ENCODE measurements around the gene PTPRD.

Gene PTPRD

GRCh38 chr9:8683496-8683895 is 1929.3 kb downstream of the PTPRD start:
- no peak for DNase-seq (ENCODE audit: low read depth)
- TF ChIP-seq CTCF (IDR thresholded peaks at IDR 0.05; ENCODE audit: insufficient read depth, low read depth, low read length, missing control alignments): no peak
- H3K4me3 ChIP-seq (ENCODE audit: low read depth, low read length): no peak overlapping the region

DNA sequence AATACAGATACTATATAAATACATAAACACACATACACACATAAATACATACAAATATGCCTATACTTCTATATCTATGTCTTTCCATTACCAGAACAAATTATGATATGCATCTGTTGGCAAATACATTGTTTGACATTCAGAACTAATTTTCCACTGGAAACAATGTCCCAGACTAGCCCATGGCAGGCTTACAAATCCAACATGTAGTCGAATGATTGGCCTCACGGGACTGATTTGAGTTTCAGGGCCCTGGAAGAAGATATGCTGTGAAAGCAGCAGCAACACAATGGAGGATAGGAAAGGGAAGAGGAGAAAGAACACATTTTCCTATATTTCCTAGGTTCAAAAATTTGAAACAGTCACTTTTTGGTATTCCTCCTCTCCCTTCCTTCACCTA is 1932.1 kb downstream of the PTPRD start:
- no peak for TF ChIP-seq CTCF (IDR thresholded peaks at IDR 0.05; ENCODE audit: insufficient read depth, low read depth, low read length, missing control alignments)
- no peak for DNase-seq (ENCODE audit: low read depth)
- H3K4me3 ChIP-seq (ENCODE audit: low read depth, low read length): no peak overlapping the region

- no peak for DNase-seq (ENCODE audit: low read depth)
- H3K4me3 ChIP-seq (ENCODE audit: low read depth, low read length): no peak overlapping the region
- no peak for TF ChIP-seq CTCF (IDR thresholded peaks at IDR 0.05; ENCODE audit: insufficient read depth, low read depth, low read length, missing control alignments)
Measured at GRCh38 chr9:8680157-8680556, 1932.6 kb downstream of the PTPRD start.

- TF ChIP-seq CTCF (IDR thresholded peaks at IDR 0.05; ENCODE audit: insufficient read depth, low read depth, low read length, missing control alignments): no peak
- DNase-seq (ENCODE audit: low read depth): no peak
- H3K4me3 ChIP-seq (ENCODE audit: low read depth, low read length): no peak overlapping the region
Measured at GRCh38 chr9:8679371-8679822, 1933.4 kb downstream of the PTPRD start.

- DNase-seq (ENCODE audit: low read depth): no peak
- no peak for TF ChIP-seq CTCF (IDR thresholded peaks at IDR 0.05; ENCODE audit: insufficient read depth, low read depth, low read length, missing control alignments)
- H3K4me3 ChIP-seq (ENCODE audit: low read depth, low read length): no peak overlapping the region
Measured at GRCh38 chr9:8677741-8678140, 1935.1 kb downstream of the PTPRD start.

GRCh38 chr9:8674536-8674935 is 1938.3 kb downstream of the PTPRD start:
- no peak for DNase-seq (ENCODE audit: low read depth)
- no peak for TF ChIP-seq CTCF (IDR thresholded peaks at IDR 0.05; ENCODE audit: insufficient read depth, low read depth, low read length, missing control alignments)
- no peak overlapping the region for H3K4me3 ChIP-seq (ENCODE audit: low read depth, low read length)

GRCh38 chr9:8673830-8674229 is 1939.0 kb downstream of the PTPRD start:
- TF ChIP-seq CTCF (IDR thresholded peaks at IDR 0.05; ENCODE audit: insufficient read depth, low read depth, low read length, missing control alignments): no peak
- DNase-seq (ENCODE audit: low read depth): no peak
- no peak overlapping the region for H3K4me3 ChIP-seq (ENCODE audit: low read depth, low read length)
